ENCODE data around the gene NKX2-2.

The NKX2-2 gene

DNA sequence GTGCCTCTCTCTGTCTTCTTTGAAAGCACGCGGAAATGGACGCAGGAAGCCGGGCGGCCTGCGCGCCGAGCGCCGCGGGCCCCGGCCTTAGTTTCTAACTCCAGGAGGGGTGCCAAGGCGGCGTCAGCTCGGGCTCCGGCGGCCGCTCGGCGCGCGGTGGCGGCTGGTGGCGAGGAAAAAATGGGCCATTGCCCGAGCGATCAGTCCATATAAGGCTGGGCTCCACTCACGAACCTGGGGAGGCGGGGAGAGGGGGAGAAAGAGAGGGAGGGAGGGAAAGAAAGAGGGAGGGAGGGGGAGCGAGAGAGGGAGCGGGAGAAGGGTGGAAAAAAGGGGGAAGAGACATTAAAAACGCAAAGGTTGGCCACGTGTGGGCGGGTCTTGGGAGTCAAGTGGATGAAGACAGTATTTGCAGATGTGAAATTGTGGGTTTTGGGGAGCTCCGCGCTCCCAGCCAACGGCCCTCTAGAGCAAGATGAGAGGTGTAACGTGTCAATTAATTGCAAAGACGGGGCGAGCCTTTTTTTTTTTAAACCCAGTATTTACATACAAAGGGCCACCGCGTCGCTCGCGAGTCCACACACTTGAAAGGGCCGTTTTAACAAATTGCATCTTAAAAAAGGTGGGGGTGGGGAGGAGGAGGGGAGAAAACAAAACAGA is at the start of gene NKX2-2:
NKX2-2 (minus strand) TSS at position 184 of the 660 bp plus-strand sequence. CDS start 395 bp downstream, outside the sequence.
- DNase-seq: no peak

DNA sequence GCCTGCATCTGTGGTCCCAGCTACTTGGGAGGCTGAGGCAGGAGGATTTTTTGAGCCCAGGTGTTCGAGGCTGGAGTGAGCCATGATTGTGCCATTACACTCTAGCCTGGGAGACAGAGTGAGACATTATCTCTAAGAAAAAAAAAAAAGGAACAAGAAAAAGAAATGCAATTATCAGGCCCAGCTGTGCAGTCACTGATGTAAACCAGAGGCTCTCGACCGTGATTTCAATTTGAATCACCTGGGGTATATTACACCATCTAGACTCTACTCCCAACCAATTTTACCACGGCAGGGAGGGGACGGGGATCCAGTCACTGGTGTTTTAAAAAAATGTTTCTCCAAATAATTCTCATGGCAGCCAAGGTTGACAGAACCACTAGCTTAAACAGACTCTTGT is 48.8 kb upstream of the NKX2-2 start:
- no peak for DNase-seq

DNA sequence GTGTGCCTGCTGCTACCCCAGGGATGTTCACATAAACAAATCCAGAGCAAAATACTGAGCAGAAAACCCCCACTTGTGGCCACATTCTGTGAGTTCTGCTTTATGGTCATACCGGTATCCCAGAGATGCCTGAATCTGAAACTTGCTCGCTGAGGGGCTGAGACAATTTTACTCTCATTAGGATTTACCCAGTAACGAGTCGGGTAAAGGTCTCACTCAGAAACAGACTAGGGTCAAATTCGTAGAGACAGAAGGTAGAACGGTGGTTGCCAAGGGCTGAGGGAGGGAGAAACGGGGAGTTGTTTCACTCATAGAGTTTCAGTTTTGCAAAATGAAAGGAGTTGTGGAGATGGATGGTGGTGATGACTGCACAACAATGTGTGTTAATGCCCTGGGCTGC is 45.4 kb upstream of the NKX2-2 start:
- no peak for DNase-seq

DNA sequence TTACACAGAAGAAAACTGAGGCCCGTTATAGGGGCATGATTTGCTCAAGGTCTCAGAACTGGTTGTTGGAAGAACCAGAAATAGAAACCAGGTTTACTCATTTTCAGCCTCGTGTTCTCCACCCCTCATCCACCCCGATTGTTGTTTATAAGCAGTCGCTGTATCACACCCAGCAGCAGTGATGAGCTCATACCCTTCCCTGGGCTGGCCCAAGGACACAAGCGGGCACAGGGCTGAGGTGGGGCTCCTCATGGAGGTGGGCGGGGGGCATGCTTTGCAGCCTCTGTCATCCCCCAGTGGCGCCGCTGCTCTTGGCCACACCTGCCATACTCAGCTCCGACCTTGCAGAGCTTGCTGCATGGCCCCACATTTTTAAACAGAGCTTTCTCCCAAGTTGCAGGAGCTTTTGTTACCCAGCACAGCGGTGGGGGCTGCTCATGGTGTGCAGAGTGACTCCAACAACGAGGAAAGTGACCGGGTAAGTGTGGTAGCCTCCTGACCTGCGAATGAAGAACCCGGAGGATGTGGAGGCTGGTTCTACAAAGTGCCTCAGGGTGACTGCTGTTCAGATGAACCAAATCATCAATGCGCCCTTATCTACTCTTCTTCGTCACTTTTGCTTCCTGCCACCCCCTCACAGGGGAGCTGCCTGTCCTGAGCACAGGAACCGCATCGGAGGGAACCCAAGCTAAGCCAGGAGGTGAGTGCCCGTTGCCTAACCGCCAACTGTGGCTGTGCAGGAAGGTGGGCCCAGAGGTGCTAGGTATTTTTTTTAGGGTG is 43.6 kb upstream of the NKX2-2 start:
- no peak for DNase-seq

DNA sequence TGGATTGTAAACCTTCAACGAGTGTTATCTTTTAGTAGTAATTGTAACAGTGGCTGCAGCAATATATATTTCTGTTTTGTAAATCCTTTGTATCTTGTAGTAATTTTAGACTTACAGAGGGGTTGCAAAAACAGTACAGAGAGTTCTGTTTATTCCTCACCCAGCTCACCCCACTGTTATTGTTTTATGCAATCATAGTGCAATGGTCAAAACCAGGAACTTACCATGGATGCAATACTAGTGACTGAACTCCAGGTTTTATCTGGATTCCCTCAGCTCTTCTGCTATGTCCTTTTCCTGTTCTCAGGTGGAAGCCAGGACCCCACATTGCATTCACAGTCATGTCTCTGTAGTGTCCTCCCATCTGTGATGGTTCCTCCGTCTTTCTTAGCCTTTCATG is 42.5 kb upstream of the NKX2-2 start:
- no peak for DNase-seq

DNA sequence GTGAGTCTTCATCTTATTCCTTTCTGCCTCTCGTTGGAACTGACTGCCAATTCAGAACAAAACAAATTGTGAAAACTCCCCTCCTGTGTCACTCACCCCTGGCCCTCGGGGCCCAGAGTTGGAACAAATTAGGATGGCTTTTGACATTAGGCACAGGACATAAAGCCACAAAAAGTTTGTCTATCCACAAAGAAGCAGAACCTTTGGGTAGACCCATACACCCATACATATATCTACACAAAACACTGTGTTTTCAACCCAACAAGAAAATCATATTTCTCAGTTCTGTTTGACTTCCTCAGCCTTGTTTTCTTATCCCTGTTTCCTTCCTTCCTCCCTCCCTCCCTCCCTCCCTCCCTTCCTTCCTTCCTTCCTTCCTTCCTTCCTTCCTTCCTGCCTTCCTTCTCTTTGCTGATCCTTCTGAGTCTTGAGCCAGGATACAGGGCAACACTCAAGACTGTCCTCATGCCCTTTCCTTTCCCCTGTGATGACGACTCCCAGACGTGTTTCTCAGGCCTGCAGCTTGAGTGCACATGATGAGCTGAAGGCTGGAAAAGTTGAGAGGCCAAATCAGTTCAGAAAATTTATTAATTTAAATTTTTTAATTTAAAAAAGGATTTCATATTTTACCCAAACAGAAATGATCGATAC is 41.7 kb upstream of the NKX2-2 start:
- DNase-seq: no peak

DNA sequence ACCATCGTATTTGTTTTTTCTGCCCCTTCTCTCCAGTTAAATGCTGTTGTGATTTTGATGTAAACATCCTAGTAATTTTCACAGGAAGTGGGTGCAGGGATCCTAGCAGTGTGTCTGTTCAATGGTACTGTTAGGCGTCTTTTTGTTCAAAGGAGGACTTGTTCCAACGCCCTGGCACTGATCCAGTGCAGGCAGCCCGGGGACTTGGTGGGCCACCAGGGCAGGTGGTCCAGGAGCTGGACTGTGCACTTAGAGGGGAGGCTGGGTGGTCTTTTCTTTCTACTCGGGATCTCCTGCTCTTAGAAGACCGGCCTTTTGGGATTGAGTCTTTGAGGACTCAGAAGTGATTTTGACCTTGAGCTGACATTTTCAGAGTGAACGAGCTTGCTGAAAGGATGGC is 41.1 kb upstream of the NKX2-2 start:
- DNase-seq: no peak

DNA sequence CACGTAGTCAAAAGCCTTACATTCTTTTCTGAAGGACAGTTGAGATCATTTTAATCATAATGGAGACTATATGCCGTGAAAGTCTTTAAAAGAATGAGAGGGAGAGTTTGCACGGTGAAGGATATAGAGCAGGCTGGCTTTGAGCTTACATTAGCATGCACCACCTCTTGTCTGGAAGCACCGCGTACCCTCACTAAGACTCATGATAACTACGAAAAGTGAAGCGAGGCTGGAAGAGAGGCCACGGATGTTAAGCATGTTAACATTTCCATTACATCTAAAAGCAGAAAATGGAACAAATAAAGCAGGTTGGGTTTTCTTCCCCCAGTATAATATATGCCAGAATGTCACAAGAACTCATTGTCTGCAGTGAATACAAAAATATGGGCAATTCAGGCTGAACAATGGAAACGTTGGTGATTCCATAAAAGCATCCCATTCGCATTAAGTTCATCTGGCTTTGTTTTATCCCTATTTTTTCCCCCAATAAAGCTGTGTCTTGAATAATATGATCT is 40.6 kb upstream of the NKX2-2 start:
- no peak for DNase-seq

DNA sequence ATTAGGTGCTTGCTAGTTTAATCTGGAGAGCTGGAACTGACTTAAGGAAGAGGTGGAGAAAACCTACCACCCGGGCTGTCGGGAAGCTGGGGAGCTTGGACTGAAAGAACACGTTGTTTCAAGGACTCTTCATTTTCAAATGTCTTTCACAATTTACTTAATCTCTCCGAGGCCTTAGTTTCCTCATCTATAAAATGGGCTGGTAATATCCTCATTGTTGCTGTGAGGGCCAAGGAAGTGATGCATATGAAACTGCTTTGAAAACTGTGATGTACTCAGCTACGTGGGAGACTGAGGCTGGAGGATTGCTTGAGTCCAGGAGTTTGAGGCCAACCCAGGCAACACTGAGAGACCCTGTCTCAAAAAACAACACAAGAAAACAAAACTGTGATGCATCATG is 36.7 kb upstream of the NKX2-2 start:
- no peak for DNase-seq

DNA sequence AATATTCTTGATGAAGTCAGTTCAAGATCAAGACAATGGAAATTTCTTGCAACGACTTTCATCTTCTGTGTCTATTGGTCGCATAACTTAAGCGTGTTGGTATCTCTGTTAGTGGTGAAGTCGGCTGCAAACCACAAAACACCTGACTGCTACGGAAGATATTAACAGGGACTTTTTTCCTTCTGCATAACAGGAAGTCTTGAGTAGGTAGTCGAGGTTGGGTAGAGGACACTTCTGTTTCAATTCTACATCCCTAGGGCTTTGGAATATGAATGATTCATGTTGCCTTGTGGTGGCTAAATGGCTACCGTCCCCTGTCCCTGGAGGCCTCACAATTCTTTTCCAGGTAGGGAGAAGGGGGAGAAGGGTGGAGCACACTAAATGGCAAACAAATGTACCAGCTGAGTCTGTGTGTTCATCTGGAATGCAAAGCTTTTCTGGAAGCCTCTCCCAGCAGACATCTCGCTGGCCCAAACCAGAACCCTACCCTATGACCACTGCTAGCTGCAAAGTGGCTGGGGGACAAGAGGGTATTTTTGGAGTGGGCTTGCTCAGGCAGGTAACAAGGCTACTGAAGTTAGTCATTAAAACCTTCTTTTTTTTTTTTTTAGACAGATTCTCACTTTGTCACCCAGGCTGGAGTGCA is 34.6 kb upstream of the NKX2-2 start:
- DNase-seq: no peak

DNA sequence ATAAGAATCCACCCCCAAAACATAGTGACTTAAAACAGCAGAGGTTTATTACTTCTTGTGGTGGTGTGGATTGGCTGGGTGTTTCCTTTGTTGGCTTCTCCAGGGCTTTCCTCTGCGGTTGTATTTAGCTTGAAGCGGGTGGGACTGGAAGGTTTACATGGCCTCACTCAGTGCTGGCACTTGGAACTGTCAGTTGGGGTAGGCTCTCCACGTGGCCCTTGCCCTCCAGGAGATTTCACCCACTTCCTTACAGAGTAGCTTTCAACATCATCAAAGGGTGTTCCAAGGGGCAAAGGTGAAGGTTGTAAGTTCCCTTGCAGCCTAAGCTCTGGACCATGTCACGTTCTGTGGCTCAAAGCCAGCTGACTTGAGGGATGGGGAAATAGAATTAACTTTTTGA is 32.5 kb upstream of the NKX2-2 start:
- DNase-seq: no peak

DNA sequence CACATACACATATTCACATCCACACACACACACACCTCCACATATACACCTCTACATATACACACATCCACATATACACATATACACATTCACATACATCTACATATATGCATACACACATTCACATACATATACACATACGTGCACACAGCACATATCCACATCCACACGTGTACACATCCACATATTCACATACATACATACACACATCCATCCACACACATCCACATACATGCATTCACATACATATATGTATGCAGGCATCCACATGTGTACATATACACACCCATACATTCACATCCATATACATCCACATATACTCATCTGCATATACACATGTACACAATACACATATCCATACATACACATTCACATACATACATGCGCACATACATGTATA is 25.6 kb upstream of the NKX2-2 start:
- no peak for DNase-seq

DNA sequence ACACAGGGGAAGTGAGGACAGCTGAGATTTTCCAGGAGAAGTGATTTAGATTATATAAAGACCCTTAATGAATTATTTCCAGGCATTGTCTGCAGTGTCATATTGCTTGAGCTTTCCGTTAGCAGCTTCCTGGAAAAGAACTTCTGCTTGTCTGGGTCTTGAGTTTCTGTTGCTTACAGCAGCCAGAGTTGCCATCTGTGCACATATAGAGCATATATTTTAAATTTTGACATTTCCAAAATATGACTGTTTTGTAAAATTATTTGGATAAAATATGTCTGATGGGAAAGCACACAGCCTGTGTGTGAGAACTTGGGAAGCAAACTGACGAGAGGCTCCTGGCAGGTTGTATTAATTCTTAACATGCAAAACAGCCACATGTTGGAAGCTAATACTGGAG is 21.0 kb upstream of the NKX2-2 start:
- DNase-seq: no peak

DNA sequence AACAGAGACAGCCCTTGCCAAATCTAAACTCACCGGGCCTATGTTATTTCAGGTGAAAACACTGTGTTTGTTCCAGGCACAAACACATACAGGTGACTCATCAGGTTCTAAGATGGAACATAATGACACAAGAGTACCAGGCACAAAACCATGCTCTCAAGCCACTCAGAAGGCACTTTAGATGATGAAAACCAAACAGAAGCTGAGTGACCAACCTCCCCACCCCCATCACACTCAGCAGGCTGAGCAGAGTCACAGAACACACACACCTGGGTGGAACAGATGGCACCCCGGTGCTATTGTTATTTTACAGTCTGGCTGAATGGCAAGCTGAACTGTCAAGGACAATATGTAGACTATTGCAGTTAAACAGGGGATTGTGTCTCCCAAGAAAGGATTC is 20.6 kb upstream of the NKX2-2 start:
- no peak for DNase-seq

DNA sequence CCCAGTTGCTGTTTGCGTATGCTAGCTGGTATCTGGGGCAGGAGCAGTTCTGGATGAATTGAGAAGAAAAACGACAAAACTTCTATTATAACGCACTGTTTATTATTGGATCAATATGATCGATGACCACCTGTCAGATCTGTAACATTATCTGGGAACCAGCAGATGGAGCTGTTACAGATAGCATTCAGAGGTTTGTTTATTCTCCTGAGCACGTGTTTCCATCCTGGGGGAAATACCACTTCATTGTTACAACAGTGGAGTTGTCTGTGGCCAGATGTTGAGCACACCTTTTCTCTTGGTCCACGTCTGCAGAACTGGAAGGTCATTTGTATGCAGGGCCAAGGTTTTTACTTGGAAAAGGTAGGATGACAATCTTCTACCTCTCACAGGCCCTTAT is 16.0 kb upstream of the NKX2-2 start:
- no peak for DNase-seq

DNA sequence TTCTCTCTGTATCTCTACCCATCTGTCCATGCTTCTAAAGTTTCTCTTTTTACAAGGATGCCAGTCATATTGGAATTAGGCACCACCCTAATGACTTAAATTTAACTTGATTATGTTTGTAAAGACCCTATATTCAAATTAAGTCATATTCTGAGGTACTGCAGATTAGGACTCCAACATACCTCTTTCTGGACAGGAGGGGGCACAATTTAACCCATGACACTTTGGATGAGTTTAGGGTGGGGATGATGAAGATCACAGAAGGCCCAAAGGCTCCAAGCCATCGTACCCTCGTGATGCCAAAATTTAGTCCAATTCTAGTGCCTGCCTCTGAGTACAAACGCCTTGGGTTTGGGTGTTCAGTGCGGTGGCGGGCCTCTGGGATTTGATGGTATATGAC is 15.0 kb upstream of the NKX2-2 start:
- no peak for DNase-seq

DNA sequence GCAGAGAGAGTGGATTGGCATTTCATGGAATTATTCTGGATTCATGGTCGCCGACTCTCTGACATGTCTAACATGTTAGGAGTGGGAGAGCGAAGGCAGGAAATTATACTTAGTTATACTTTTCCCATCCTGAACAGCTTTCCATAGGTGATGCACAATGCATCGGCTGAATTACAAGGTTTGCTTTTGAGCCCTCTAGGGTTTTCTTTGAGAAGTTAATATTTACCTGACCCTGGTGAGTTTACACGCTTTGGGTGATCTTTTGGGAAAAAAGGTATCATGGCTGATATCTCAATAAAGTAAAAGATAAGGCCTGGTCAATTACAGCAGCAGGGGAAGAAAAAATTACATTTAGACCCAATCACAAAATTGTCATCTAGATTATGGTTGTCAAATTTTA is 14.0 kb upstream of the NKX2-2 start:
- no peak for DNase-seq

DNA sequence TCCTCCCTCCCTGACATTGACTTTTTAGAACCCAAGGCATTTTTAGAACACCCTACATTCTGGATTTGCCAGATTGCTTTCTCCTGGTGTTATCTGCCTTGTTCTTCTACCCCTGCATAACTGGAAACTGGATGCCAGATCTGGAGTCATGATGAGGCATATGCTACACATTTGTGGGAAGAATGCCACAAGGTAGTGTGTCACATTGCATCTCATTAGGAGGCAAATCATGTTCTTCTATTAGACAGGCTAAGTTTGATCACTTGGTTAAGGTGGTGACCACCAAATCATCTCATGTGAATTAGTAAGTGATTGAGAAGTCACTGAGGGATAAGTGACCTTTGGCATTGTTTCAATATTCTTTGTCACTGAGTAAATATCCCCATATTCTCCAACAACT is 12.9 kb upstream of the NKX2-2 start:
- no peak for DNase-seq

DNA sequence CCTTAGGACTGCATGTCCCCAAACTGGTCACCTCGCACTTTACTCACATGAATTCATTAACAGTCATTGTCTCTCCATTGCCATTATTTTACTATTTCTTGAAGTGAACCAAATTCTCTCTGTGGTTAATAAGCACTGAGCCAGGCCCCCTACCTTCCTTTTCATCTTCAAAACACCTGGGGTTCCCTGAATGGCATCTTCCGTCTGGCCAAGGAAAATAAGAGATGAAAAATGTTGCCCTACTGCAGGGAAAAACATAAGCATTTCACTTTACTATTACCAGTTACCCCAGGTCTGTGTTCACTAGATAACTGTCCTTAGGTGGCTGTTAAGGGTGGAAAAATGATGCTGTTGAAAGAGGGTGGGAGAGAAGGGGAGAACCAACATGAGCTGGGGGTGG is 10.0 kb upstream of the NKX2-2 start:
- no peak for DNase-seq

DNA sequence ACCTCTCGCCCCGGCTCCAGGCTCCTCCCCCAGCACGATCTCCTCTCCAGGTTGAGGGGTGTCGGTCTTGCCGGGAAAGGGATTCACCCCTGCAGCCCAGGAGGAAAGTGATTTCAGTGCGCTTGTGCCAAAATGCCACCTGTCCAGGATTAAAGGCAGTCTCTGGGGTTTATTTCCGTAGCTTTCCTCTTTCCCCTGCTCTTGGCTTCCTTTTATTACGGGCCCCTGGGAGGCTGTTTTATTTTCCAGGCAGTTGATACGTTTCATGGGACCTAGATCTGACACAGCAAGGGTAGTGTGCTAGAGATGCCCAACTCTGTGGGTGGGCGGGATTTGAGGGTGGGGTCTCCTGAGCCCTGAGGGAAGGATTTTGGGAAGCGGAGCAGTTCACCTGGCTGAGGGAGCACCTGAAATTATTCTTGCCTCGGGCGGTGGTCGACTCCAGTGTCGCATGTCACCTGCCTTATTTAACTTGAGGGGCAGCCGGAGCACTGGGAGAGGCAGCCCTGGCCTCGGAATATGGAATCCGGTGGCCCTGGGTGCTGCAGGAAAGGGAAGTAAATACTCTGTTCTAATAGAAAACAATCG is 9.5 kb upstream of the NKX2-2 start:
- no peak for DNase-seq

DNA sequence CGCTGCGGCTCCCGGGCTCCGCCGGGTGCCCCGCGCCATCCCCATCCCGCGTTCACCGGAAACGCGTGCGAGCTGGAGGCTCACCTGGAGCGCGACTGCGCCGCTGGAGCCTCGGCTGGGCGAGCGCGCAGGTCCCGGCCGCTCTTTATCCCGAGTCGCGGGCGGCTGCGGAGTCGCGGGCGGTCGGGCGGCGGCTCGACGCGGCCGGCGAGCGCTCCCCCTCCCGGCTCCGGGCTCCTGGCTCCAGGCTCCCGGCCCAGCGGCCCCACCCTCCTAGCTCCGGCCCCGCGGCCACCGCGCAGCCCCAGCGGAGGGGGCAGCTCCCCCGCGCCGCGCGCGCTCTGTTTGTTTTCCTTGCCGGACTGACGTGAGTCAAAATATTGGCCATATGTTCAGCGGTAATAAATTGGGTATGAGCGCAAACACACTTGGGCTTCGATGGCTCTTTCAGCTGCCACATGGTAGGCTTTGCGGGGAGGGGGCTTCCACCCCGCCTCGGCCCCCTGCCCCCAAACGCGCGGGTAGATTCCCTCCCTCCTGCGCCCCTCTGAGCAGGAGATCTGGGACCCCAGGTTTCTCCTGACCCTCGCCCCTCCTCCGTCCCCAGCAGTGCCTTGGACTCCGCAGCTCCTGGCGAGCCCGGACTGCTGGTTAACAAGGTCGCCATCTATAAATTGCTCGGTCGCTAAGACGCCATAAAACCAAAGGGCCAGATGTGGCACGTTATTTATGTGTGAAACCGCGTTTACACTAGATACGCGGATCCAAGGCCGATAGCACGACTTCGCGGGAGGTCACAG is 8.8 kb upstream of the NKX2-2 start:
- no peak for DNase-seq

All from hematopoietic multipotent progenitor cell treated with erythropoietin and hydrocortisone succinate and interleukin-3 and kit ligand, for 4 days (in vitro differentiated cells).